Liver (tissue), 9 donors: ENCODE data around the gene SCAI. TPM values are rescaled to one million over a fixed set of nuclear protein-coding genes. Genes with fewer than 3 reads are reported as not detected.
"Not testable (repeated sequence)": the region's sequence is repeated elsewhere in the genome, so short reads cannot be mapped to it uniquely, and the experiment has no call there.

Source experiments
- DNase-seq: peaks from one replicate; pipeline ENCODE4 v3.0.0-alpha.2; 2017; ENCODE audit warnings: low spot score
- H3K27ac ChIP-seq, 2 donors: one replicate each; pipeline ENCODE4 v1.7.0; 2013; ENCODE audit warnings: inconsistent platforms in 2 of 2, low read length in 2 of 2, control low read depth in 1 of 2, low read depth in 1 of 2, mild to moderate bottlenecking in 1 of 2
- H3K27me3 ChIP-seq, 4 donors: one replicate each; pipeline versions ENCODE4 v1.6.1 to v1.7.0; 2013; ENCODE audit warnings: low read length in 3 of 4, inconsistent platforms in 1 of 4, mild to moderate bottlenecking in 1 of 4, moderate library complexity in 1 of 4; ENCODE audit not compliant: control insufficient read depth in 4 of 4, insufficient read depth in 4 of 4
- H3K36me3 ChIP-seq, 4 donors: one replicate each; pipeline versions ENCODE4 v1.6.1 to v1.7.0; 2013; ENCODE audit warnings: low read length in 3 of 4, mild to moderate bottlenecking in 3 of 4, low read depth in 1 of 4, moderate library complexity in 1 of 4; ENCODE audit not compliant: control insufficient read depth in 4 of 4, insufficient read depth in 3 of 4
- H3K4me1 ChIP-seq, 4 donors: one replicate each; pipeline versions ENCODE4 v1.6.1 to v1.7.0; 2013; ENCODE audit warnings: low read length in 3 of 4, mild to moderate bottlenecking in 3 of 4, moderate library complexity in 1 of 4; ENCODE audit not compliant: control insufficient read depth in 4 of 4, insufficient read depth in 4 of 4
- H3K4me3 ChIP-seq, 3 donors: one replicate each; pipeline versions ENCODE4 v1.6.1 to v1.7.0; 2013; ENCODE audit warnings: low read length in 3 of 3, control low read depth in 1 of 3, low read depth in 1 of 3, mild to moderate bottlenecking in 1 of 3
- H3K9ac ChIP-seq, 2 donors: one replicate each; pipeline ENCODE4 v1.7.0; 2013; ENCODE audit warnings: low read length in 2 of 2, mild to moderate bottlenecking in 2 of 2, moderate library complexity in 2 of 2, control low read depth in 1 of 2, low read depth in 1 of 2
- H3K9me3 ChIP-seq, 4 donors: one replicate each; pipeline versions ENCODE4 v1.6.1 to v1.7.0; 2013; ENCODE audit warnings: low read length in 3 of 4; ENCODE audit not compliant: control insufficient read depth in 4 of 4
- EGR1 ChIP-seq, 2 donors: IDR thresholded peaks; 2 replicates each; pipeline ENCODE4 v1.6.1; 2016 to 2018; ENCODE audit warnings: antibody characterized with exemption in 2 of 2, low read depth in 2 of 2
- GABPA ChIP-seq, 2 donors: IDR thresholded peaks in 1 of 2; conservative IDR thresholded peaks in 1 of 2; 2 replicates each; pipeline ENCODE4 v1.6.1; 2016; ENCODE audit warnings: antibody characterized with exemption in 2 of 2, mild to moderate bottlenecking in 1 of 2, moderate library complexity in 1 of 2
- HNF4A ChIP-seq, 2 donors: conservative IDR thresholded peaks; 2 replicates each; pipeline ENCODE4 v1.6.1; 2016; ENCODE audit warnings: antibody characterized with exemption in 2 of 2, mild to moderate bottlenecking in 2 of 2
- HNF4G ChIP-seq: IDR thresholded peaks from 2 replicates; pipeline ENCODE4 v1.6.1; 2016; ENCODE audit warnings: antibody characterized with exemption
- NR2F2 ChIP-seq: IDR thresholded peaks from 2 replicates; pipeline ENCODE4 v1.6.1; 2016; ENCODE audit warnings: antibody characterized with exemption
- RAD21 ChIP-seq, 2 donors: IDR thresholded peaks; 2 replicates each; pipeline ENCODE4 v1.6.1; 2016; ENCODE audit warnings: antibody characterized with exemption in 2 of 2, mild to moderate bottlenecking in 2 of 2
- RXRA ChIP-seq, 2 donors: IDR thresholded peaks; 2 replicates each; pipeline ENCODE4 v1.6.1; 2017 to 2018; ENCODE audit warnings: antibody characterized with exemption in 2 of 2, mild to moderate bottlenecking in 1 of 2
- SP1 ChIP-seq: IDR thresholded peaks from 2 replicates; pipeline ENCODE4 v1.6.1; 2018; ENCODE audit warnings: antibody characterized with exemption, mild to moderate bottlenecking
- TAF1 ChIP-seq: conservative IDR thresholded peaks from 2 replicates; pipeline ENCODE4 v1.6.1; 2016; ENCODE audit warnings: antibody characterized with exemption, mild to moderate bottlenecking
- WGBS: extraction: QIAGEN DNeasy Blood & Tissue Kit; methylation state at CpG from one replicate; pipeline ENCODE4 v1.1.7; 2013; 5-methylcytosine and 5-hydroxymethylcytosine counted together
- polyA plus RNA-seq, 2 donors: library from polyadenylated mRNA; stranded (reverse) in 1 of 2; unstranded in 1 of 2; fragments of 200-250 nt in 1 of 2; fragments of >200 nt in 1 of 2; fragmentation: Nextera tagmentation in 1 of 2; extraction: Ambion mirVana in 1 of 2; gene quantifications; one replicate each; pipeline versions ENCODE4 v1.2.1 to v1.2.3, GENCODE V29; 2013 to 2015
- total RNA-seq, 2 donors: library from RNA; depleted of rRNA; stranded (reverse); fragments of >200 nt; gene quantifications; one replicate each; pipeline ENCODE4 v1.2.3, GENCODE V29; 2014
- TF ChIP-seq, protein P1 (sequence below): IDR thresholded peaks from 2 replicates; pipeline ENCODE4 v1.6.1; 2016; ENCODE audit warnings: antibody characterized with exemption, mild to moderate bottlenecking
- TF ChIP-seq, protein P2 (sequence below): fragments of 150-350 bp; IDR thresholded peaks from 2 replicates; pipeline ENCODE4 v1.5.1; 2017; ENCODE audit warnings: improper control_type of control experiment, low read depth, low read length; ENCODE audit not compliant: missing input control
- TF ChIP-seq, protein P3 (sequence below): IDR thresholded peaks from 2 replicates; pipeline ENCODE4 v1.6.1; 2016; ENCODE audit warnings: antibody characterized with exemption
- donor health status: healthy.
- donor health status: healthy.
- donor health status: healthy.
- donor health status: healthy.
- donor health status: healthy.

Gene SCAI
- total and polyA plus RNA-seq, 4 donors = 0.24 to 5.3 (median 1.6) TPM

DNA sequence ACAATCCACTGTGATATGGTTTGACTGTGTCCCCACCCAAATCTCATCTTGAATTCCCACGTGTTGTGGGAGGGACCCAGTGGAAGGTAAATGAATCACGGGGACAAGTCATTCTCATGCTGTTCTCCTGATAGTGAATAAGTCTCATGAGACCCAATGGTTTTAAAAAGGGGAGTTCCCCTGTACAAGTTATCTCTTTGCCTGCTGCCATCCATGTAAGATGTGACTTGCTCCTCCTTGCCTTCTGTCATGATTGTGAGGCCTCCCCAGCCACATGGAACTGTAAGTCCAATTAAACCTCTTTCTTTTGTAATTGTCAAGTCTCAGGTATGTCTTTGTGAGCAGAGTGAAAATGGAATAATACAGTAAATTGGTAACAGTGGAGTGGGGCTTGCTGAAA is 62.5 kb downstream of the SCAI start:
- WGBS = 93% methylated on average over 2 of the region's 2 CpGs

DNA sequence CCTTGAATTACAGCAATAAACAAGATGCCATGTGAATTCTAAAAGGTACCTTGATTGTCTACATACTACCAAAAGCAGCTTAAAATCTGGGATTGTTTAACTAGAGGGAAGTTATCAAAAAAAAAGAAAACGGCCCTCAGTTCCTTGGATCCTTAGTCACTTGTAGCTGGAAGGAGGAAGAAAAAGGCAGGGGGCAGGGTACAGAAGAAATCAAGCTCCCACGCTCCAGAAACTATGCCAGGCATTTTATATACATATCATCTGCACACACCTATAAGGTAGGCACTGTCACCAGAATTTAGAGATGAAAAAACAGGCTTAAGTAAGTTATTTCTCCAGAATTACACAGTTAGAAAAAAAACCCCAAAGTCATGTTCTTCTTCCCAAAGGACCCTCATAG is 63.4 kb downstream of the SCAI start:
- Histone ChIP-seq H3K36me3 (no peaks in the 10 kb centered on the region), H3K27me3 (no peaks in the 10 kb centered on the region), H3K4me3 (no peak overlapping the region), H3K4me1 (no peaks in the 10 kb centered on the region), H3K9ac (no peak overlapping the region), H3K9me3 (peaks cover 0 to 2% (median 0%) of the 10 kb centered on the region in 4 donors), H3K27ac (no peak overlapping the region)
- WGBS = 88% methylated on average over 2 of the region's 2 CpGs
- no peak for DNase-seq
- TF ChIP-seq EGR1 (IDR thresholded peaks at IDR 0.05; ENCODE audit: low read depth in 2 of 2) (no peak), RXRA (IDR thresholded peaks at IDR 0.05) (no peak), TAF1 (no peak)
- TF ChIP-seq, protein P1, sequence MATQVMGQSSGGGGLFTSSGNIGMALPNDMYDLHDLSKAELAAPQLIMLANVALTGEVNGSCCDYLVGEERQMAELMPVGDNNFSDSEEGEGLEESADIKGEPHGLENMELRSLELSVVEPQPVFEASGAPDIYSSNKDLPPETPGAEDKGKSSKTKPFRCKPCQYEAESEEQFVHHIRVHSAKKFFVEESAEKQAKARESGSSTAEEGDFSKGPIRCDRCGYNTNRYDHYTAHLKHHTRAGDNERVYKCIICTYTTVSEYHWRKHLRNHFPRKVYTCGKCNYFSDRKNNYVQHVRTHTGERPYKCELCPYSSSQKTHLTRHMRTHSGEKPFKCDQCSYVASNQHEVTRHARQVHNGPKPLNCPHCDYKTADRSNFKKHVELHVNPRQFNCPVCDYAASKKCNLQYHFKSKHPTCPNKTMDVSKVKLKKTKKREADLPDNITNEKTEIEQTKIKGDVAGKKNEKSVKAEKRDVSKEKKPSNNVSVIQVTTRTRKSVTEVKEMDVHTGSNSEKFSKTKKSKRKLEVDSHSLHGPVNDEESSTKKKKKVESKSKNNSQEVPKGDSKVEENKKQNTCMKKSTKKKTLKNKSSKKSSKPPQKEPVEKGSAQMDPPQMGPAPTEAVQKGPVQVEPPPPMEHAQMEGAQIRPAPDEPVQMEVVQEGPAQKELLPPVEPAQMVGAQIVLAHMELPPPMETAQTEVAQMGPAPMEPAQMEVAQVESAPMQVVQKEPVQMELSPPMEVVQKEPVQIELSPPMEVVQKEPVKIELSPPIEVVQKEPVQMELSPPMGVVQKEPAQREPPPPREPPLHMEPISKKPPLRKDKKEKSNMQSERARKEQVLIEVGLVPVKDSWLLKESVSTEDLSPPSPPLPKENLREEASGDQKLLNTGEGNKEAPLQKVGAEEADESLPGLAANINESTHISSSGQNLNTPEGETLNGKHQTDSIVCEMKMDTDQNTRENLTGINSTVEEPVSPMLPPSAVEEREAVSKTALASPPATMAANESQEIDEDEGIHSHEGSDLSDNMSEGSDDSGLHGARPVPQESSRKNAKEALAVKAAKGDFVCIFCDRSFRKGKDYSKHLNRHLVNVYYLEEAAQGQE = no peak

More for the DNA sequence above, 62.5 kb downstream of the SCAI start:
- H3K4me1 ChIP-seq, DNase-seq, H3K9ac ChIP-seq, H3K27me3 ChIP-seq, H3K27ac ChIP-seq, H3K9me3 ChIP-seq, H3K36me3 ChIP-seq, H3K4me3 ChIP-seq: not testable (repeated sequence)

- 95% methylated on average over 7 of the region's 7 CpGs for WGBS
- Histone ChIP-seq H3K9me3 (no peaks in the 10 kb centered on the region), H3K27me3 (no peaks in the 10 kb centered on the region), H3K4me1 (no peaks in the 10 kb centered on the region), H3K27ac (no peak overlapping the region), H3K36me3 (no peaks in the 10 kb centered on the region), H3K4me3 (no peak overlapping the region), H3K9ac (no peak overlapping the region)
- no peak for DNase-seq
- TF ChIP-seq, protein P2, sequence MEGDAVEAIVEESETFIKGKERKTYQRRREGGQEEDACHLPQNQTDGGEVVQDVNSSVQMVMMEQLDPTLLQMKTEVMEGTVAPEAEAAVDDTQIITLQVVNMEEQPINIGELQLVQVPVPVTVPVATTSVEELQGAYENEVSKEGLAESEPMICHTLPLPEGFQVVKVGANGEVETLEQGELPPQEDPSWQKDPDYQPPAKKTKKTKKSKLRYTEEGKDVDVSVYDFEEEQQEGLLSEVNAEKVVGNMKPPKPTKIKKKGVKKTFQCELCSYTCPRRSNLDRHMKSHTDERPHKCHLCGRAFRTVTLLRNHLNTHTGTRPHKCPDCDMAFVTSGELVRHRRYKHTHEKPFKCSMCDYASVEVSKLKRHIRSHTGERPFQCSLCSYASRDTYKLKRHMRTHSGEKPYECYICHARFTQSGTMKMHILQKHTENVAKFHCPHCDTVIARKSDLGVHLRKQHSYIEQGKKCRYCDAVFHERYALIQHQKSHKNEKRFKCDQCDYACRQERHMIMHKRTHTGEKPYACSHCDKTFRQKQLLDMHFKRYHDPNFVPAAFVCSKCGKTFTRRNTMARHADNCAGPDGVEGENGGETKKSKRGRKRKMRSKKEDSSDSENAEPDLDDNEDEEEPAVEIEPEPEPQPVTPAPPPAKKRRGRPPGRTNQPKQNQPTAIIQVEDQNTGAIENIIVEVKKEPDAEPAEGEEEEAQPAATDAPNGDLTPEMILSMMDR = no peak
- TF ChIP-seq HNF4G (no peak), SP1 (no peak), RAD21 (IDR thresholded peaks at IDR 0.05) (no peak), HNF4A (conservative IDR thresholded peaks at IDR 0.05) (no peak)
Observed at GRCh38 chr9:125075997-125076396, 67.3 kb downstream of the SCAI start.

- H3K27me3 ChIP-seq = no peaks in the 10 kb centered on the region
- H3K9me3 ChIP-seq = no peaks in the 10 kb centered on the region
- no peaks in the 10 kb centered on the region for H3K4me1 ChIP-seq
- H3K9ac ChIP-seq = no peak overlapping the region
- DNase-seq = no peak
- no peaks in the 10 kb centered on the region for H3K36me3 ChIP-seq
- no peak for TF ChIP-seq RXRA (IDR thresholded peaks at IDR 0.05)
- no peak for TF ChIP-seq GABPA (IDR thresholded peaks at IDR 0.05 in 1 of 2, conservative IDR thresholded peaks at IDR 0.05 in 1 of 2)
- TF ChIP-seq NR2F2 = no peak
- TF ChIP-seq, protein P3, sequence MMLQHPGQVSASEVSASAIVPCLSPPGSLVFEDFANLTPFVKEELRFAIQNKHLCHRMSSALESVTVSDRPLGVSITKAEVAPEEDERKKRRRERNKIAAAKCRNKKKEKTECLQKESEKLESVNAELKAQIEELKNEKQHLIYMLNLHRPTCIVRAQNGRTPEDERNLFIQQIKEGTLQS = no peak
- TF ChIP-seq RAD21 (IDR thresholded peaks at IDR 0.05) = no peak
- TF ChIP-seq, protein P2 = no peak
- no peak for TF ChIP-seq TAF1
- no peak for TF ChIP-seq SP1
- no peak for TF ChIP-seq HNF4A (conservative IDR thresholded peaks at IDR 0.05)
- no peak overlapping the region for H3K27ac ChIP-seq
- WGBS = 92% methylated on average over 2 of the region's 2 CpGs
- H3K4me3 ChIP-seq = no peak overlapping the region
Observed at GRCh38 chr9:125074976-125075375, 68.4 kb downstream of the SCAI start.
